OCI-LY7 (cell line): ENCODE results near the gene CAMK2B. TPM values are rescaled to one million over a fixed set of nuclear protein-coding genes. Genes with fewer than 3 reads are reported as not detected.

Experiments used
- BruUV-seq: library from RNA; stranded (reverse); fragments of 400-500 nt; replicated peaks from 2 replicates; lab custom pipeline; 2021; lab: Mats Ljungman, UMichigan
- CTCF ChIA-PET: fragments of 300-600 bp; sonication (Branson Sonifier 250); formaldehyde crosslinking; loops from one replicate; lab custom pipeline; 2022; ENCODE audit warnings: antibody characterized with exemption; ENCODE audit not compliant: unreplicated experiment; lab: Charles Lee
- POLR2A ChIA-PET: fragments of 300-600 bp; sonication (Branson Sonifier 250); formaldehyde crosslinking; loops from one replicate; lab custom pipeline; 2022; ENCODE audit warnings: antibody characterized with exemption; lab: Charles Lee
- DNase-seq: peaks from one replicate; pipeline ENCODE4 v3.0.0-alpha.2; 2015; ENCODE audit warnings: low spot score
- H2AFZ ChIP-seq: fragments of 200-600 bp; sonication (generic), shearing (Covaris generic); 2 replicates; pipeline ENCODE4 v1.6.1; 2014; ENCODE audit warnings: mild to moderate bottlenecking, antibody characterized with exemption, low read length, moderate library complexity
- H3K27ac ChIP-seq: fragments of 200-600 bp; sonication (generic); 2 replicates; pipeline ENCODE4 v1.5.1; 2014; ENCODE audit warnings: mixed run types, low read depth, mild to moderate bottlenecking, moderate library complexity, low read length, inconsistent platforms; ENCODE audit not compliant: poor library complexity, severe bottlenecking
- H3K36me3 ChIP-seq: fragments of 200-600 bp; sonication (generic); 2 replicates; pipeline ENCODE4 v1.6.1; 2014; ENCODE audit warnings: mild to moderate bottlenecking, antibody characterized with exemption, low read length, moderate library complexity, mixed read lengths; ENCODE audit not compliant: insufficient read depth
- H3K4me1 ChIP-seq: fragments of 200-600 bp; sonication (generic); 2 replicates; pipeline ENCODE4 v1.5.1; 2014; ENCODE audit warnings: mild to moderate bottlenecking, low read length; ENCODE audit not compliant: insufficient read depth, poor library complexity, severe bottlenecking
- H3K4me2 ChIP-seq: fragments of 200-600 bp; sonication (generic); 2 replicates; pipeline ENCODE4 v1.6.1; 2014; ENCODE audit warnings: mild to moderate bottlenecking, low read length
- H3K4me3 ChIP-seq: fragments of 200-600 bp; sonication (generic); 2 replicates; pipeline ENCODE4 v1.5.1; 2014; ENCODE audit warnings: mild to moderate bottlenecking, low read depth, low read length; ENCODE audit not compliant: poor library complexity, severe bottlenecking
- H3K79me2 ChIP-seq: fragments of 200-600 bp; sonication (generic); 2 replicates; pipeline ENCODE4 v1.6.1; 2016; ENCODE audit warnings: low read depth, mild to moderate bottlenecking, low read length, moderate library complexity, mixed read lengths; ENCODE audit not compliant: insufficient read depth
- H3K9me2 ChIP-seq: fragments of 200-600 bp; sonication (generic); 2 replicates; pipeline ENCODE4 v1.6.1; 2016; ENCODE audit warnings: mild to moderate bottlenecking, low read length, mixed read lengths; ENCODE audit not compliant: insufficient read depth
- H3K9me3 ChIP-seq: fragments of 200-600 bp; sonication (generic); 2 replicates; pipeline ENCODE4 v1.6.1; 2014; ENCODE audit warnings: mild to moderate bottlenecking, mixed run types, low read length, mixed read lengths
- H4K20me1 ChIP-seq: fragments of 200-600 bp; sonication (generic); 2 replicates; pipeline ENCODE4 v1.6.1; 2014; ENCODE audit warnings: mild to moderate bottlenecking, antibody characterized with exemption, low read length, moderate library complexity, mixed read lengths; ENCODE audit not compliant: insufficient read depth
- EZH2phosphoT487 ChIP-seq: fragments of 200-600 bp; sonication (generic); IDR thresholded peaks from 2 replicates; pipeline ENCODE4 v1.6.1; 2018; ENCODE audit warnings: low read depth, borderline replicate concordance, mild to moderate bottlenecking, mixed run types, antibody characterized with exemption, low read length, moderate library complexity, mixed read lengths
- intact Hi-C: fragments of 100-400 bp; cut with micrococcal nuclease; formaldehyde crosslinking; loops from one replicate; pipeline ENCODE4 v1.10.0; 2022; ENCODE audit not compliant: unreplicated experiment
- total RNA-seq, 2 experiments: library from RNA; depleted of rRNA in 1 of 2; stranded (reverse); fragments of >200 nt in 1 of 2; shearing (Covaris generic) in 1 of 2; gene quantifications; 2 replicates each; pipeline ENCODE4 v1.2.3, GENCODE V29; 2014 to 2022
- TF ChIP-seq, protein P1 (sequence below): fragments of 200-600 bp; sonication (generic); conservative IDR thresholded peaks from 2 replicates; pipeline ENCODE4 v1.5.1; 2014; ENCODE audit warnings: mild to moderate bottlenecking, antibody characterized with exemption, low read length, moderate library complexity, mixed read lengths

CAMK2B gene
- total RNA-seq, 2 experiments from 2014 or later: 0.66 to 1.1 TPM

DNA sequence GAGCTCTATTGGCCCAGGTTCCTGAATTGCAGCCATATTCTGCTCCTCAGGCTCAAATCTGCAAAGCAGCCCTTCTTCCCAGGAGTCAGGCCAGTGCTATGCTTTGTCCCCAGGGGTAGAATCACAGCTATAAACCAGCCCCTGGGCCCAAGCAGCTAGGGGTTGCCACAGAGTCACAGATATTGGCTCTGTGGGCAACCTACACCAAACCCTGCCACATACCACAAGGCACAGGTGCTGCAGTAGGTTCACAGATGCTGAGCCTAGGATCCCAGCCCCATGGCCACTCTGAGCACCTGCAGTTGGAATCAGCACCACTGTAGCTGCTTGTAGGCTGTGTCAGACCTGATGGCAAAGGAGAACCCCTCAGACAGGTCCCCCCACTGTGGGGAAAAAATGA, 43.1 kb upstream of the CAMK2B start:
- H3K9me2 ChIP-seq: no peaks in the 10 kb centered on the region
- no peaks in the 10 kb centered on the region for H3K36me3 ChIP-seq
- H3K27ac ChIP-seq: no peak overlapping the region
- BruUV-seq: no TSS peak
- H4K20me1 ChIP-seq: no peaks in the 10 kb centered on the region
- ChIA-PET CTCF (no interaction called here), POLR2A (interaction anchor here (0.6 kb wide), 1 partner anchor 87 kb away, joined by 4 read pairs; no protein-coding TSS in a partner anchor)
- no peaks in the 10 kb centered on the region for H3K79me2 ChIP-seq
- no peaks in the 10 kb centered on the region for H3K9me3 ChIP-seq
- no peak for DNase-seq
- peaks cover 12% of the 10 kb centered on the region for H3K4me1 ChIP-seq
- no peak overlapping the region for H2AFZ ChIP-seq
- no peak for TF ChIP-seq EZH2phosphoT487
- TF ChIP-seq, protein P1, sequence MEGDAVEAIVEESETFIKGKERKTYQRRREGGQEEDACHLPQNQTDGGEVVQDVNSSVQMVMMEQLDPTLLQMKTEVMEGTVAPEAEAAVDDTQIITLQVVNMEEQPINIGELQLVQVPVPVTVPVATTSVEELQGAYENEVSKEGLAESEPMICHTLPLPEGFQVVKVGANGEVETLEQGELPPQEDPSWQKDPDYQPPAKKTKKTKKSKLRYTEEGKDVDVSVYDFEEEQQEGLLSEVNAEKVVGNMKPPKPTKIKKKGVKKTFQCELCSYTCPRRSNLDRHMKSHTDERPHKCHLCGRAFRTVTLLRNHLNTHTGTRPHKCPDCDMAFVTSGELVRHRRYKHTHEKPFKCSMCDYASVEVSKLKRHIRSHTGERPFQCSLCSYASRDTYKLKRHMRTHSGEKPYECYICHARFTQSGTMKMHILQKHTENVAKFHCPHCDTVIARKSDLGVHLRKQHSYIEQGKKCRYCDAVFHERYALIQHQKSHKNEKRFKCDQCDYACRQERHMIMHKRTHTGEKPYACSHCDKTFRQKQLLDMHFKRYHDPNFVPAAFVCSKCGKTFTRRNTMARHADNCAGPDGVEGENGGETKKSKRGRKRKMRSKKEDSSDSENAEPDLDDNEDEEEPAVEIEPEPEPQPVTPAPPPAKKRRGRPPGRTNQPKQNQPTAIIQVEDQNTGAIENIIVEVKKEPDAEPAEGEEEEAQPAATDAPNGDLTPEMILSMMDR: no peak
- H3K4me2 ChIP-seq: no peak overlapping the region
- H3K4me3 ChIP-seq: no peak overlapping the region
- intact Hi-C loops: no loop called here

DNA sequence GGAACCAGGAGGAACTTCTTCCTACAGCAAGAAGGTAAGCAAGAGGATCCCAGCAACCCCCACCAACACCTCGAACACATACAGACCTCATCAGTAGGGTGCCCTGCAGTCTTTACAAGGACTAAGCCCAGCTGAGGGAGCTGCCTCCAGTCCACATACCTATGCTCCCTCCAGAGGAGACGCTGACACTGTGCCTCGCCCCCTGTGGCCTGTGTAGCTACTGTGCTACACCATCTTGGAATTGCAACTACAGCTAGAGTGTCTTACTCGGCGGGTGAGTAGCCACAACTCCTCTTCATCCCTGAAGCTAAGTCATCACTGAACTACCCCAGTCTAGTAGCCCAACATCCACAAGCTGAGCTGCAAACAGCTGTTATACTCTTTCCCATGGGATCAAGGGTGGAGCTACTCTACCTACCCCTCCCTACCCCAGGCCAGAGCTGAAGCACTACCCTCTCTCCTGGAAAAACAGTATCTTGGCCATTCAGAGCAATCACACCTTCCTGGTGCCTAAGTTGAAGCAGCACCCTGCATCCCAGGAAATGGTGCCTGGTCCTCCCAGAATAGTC, 42.2 kb upstream of the CAMK2B start:
- H3K79me2 ChIP-seq: no peaks in the 10 kb centered on the region
- H3K4me2 ChIP-seq: no peak overlapping the region
- no TSS peak for BruUV-seq
- no peaks in the 10 kb centered on the region for H4K20me1 ChIP-seq
- no peaks in the 10 kb centered on the region for H3K36me3 ChIP-seq
- TF ChIP-seq EZH2phosphoT487: no peak
- TF ChIP-seq, protein P1: no peak
- intact Hi-C loops: no loop called here
- POLR2A ChIA-PET: interaction anchor here (0.6 kb wide), 2 partner anchors 87 to 236 kb away, joined by 3 to 4 read pairs; no protein-coding TSS in a partner anchor
- no peaks in the 10 kb centered on the region for H3K9me2 ChIP-seq
- CTCF ChIA-PET: no interaction called here
- DNase-seq: no peak
- H3K4me1 ChIP-seq: peaks cover 12% of the 10 kb centered on the region
- peak overlapping the region; percentile 60; the same call in 1 of the 2 replicates for H2AFZ ChIP-seq
- no peak overlapping the region for H3K4me3 ChIP-seq
- no peaks in the 10 kb centered on the region for H3K9me3 ChIP-seq
- no peak overlapping the region for H3K27ac ChIP-seq

DNA sequence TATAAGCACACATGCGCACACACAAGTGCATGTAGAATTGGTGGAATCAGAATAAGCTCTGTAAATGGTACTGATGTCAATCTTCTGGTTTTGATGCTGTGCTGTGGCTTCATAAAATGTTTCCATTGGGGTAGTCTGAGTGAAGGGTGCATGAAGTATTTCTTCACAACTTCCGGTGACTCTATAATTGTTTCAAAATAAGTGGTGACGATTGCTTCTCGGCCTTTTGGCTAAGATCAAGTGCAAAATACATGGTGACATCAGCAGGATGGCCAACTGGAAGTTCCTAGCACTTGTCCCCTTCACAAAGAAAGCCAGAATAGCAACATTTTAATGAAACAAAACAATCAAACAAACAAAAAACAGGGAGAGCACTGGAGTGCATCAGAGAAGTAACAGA, 41.6 kb upstream of the CAMK2B start:
- Histone ChIP-seq H3K4me1 (peaks cover 12% of the 10 kb centered on the region), H4K20me1 (no peaks in the 10 kb centered on the region), H3K9me2 (no peaks in the 10 kb centered on the region), H3K4me2 (0 out of 2 replicates have a peak overlapping the region, but pooled peaks have one; percentile 3), H3K9me3 (no peaks in the 10 kb centered on the region), H2AFZ (peak overlapping the region; percentile 60; the same call in 1 of the 2 replicates), H3K27ac (no peak overlapping the region), H3K4me3 (no peak overlapping the region), H3K36me3 (no peaks in the 10 kb centered on the region), H3K79me2 (no peaks in the 10 kb centered on the region)
- no peak for DNase-seq
- intact Hi-C loops: no loop called here
- BruUV-seq: no TSS peak
- POLR2A ChIA-PET: no interaction called here
- TF ChIP-seq EZH2phosphoT487: no peak
- TF ChIP-seq, protein P1: no peak
- CTCF ChIA-PET: no interaction called here
